KBM-7 (cell line): ENCODE data around the gene C17orf67.

Experiments used
- DNase-seq: peaks from one replicate; pipeline ENCODE4 v3.0.0-alpha.2; 2015
- in situ Hi-C: fragments of 300-500 bp; cut with MboI; formaldehyde crosslinking; loops from 2 replicates; pipeline ENCODE4 v1.14.3; 2020; ENCODE audit warnings: low sequenced_read_pairs, low pct_unique_long_range_greater_than_20kb, mixed read lengths

The C17orf67 gene

DNA sequence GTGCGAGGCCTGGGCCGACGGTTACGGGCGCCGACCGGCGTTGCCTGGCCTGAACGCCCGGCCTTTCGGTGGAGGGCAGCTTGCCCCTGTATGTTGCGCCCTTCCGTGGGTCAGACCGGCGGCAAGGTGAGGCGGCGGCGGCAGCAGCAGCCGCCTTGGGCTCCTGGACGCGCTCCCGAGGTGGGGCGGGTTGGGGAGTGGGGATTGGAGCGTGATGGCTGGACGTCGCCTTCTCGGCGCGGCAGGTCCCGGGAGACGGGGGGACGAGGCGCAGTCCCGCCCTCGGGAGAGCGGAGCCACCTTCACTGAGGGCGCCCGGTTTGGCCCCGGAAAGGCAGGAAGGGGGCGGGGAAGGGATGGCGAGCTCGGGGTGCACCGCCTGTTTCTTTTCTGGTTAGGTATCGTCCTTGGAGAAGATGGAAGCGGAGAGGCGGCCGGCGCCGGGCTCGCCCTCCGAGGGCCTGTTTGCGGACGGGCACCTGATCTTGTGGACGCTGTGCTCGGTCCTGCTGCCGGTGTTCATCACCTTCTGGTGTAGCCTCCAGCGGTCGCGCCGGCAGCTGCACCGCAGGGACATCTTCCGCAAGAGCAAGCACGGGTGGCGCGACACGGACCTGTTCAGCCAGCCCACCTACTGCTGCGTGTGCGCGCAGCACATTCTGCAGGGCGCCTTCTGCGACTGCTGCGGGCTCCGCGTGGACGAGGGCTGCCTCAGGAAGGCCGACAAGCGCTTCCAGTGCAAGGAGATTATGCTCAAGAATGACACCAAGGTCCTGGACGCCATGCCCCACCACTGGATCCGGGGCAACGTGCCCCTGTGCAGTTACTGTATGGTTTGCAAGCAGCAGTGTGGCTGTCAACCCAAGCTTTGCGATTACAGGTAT lies 902 bp upstream of the C17orf67 start:
- DNase-seq: peak; percentile 69
- in situ Hi-C loops: no loop called here

DNA sequence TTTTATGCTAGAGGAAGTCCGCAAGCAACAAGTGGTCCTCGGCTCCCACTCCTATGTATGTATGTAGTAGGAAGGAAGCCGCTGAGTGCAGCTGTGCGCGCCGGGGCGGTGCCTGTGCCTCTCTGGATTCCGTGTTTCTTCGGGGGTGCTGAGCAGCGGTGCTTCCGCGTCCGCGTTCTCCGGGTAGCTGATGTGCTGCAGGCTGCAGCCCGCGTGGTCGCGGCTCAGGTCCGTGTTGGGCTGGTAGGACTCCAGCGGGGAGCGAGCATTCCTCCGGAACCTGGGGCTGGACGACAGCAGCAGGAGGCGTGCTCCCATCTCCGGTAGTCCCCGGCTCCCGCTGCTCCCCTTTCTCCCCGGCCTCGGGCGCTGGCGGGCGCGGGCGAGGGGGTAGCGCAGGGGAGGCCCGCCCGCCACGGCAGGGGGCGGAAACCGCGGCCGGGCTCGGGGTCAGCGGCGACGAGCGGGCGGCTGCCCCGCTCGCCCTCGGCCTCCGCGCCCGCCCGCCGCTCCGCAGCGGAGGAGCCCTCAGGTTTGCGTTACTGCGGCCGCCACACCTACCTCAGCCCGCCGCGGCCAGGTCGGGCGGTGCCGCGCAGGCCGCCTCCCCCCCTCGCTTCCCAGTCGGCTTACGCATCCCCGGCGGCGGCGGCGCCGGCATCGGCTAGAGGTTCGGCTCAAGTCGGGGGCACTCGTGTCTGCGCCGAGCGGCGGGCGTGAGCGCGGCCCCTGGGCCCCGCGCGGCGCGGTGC lies 487 bp downstream of the C17orf67 start:
- peak; percentile 68 for DNase-seq
- in situ Hi-C loops: no loop called here

GRCh38 chr17:56832446-56832845 lies 1.3 kb downstream of the C17orf67 start:
- no peak for DNase-seq
- in situ Hi-C loops: no loop called here

GRCh38 chr17:56831369-56832095 lies 2.2 kb downstream of the C17orf67 start:
- in situ Hi-C loops: no loop called here
- no peak for DNase-seq

DNA sequence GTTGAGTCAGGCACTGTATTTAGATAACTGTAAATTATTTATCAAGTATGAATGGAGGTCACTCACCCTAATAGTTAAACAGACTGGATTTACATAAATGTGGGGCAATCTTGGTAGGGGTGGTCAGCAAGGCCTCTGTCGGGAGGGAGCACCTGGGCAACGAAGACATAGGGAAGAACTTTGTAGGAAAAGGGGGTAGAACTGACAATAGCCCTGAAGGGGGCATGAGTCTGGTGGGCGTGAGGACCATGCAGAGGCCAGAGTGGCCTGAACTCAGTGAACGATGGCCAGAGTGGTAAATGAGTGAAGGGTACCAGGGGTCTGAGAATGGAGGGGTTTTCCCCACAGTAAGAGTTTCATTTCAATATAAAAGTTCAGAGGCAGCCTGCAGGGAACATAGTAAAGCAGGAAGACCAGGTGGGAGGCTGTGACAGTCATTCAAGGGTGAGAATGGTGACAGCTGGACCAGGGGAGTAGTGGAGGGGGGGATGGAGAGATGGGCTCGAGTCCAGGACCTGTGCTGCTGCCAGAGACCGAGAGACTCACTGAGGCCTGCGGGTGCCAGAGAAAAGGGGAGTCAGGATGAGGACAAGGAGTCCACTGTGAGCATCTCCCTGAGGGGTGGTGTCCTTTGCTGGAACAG lies 2.9 kb downstream of the C17orf67 start:
- in situ Hi-C loops: no loop called here

GRCh38 chr17:56826611-56827414 lies 6.9 kb downstream of the C17orf67 start:
- in situ Hi-C loops: no loop called here
- DNase-seq: no peak

More for the DNA sequence above, 2.9 kb downstream of the C17orf67 start:
- no peak for DNase-seq

- in situ Hi-C loops: no loop called here
- no peak for DNase-seq
Measured at GRCh38 chr17:56824503-56824902, 9.2 kb downstream of the C17orf67 start.

- in situ Hi-C loops: no loop called here
- DNase-seq: no peak
Measured at GRCh38 chr17:56823848-56824247, 9.9 kb downstream of the C17orf67 start.

DNA sequence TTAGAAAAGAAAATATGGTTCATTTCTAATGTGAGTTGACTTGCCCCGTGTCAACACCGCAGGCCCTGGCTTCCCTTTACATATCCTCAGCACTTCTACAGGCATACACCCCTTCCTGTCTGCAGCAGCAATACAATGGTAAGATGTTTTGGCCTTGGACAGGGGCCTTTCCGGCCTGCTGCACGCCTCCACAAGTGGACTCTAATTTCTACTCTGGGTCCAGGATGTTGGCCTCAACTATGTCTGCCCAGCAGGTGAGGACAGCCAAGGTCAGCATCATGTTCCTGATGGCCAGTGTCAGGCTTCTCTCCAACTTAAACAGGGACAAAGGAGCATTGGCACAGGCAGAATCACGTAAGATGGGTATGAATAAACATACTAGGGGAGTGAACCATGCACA lies 11.0 kb downstream of the C17orf67 start:
- in situ Hi-C loops: no loop called here
- DNase-seq: no peak

DNA sequence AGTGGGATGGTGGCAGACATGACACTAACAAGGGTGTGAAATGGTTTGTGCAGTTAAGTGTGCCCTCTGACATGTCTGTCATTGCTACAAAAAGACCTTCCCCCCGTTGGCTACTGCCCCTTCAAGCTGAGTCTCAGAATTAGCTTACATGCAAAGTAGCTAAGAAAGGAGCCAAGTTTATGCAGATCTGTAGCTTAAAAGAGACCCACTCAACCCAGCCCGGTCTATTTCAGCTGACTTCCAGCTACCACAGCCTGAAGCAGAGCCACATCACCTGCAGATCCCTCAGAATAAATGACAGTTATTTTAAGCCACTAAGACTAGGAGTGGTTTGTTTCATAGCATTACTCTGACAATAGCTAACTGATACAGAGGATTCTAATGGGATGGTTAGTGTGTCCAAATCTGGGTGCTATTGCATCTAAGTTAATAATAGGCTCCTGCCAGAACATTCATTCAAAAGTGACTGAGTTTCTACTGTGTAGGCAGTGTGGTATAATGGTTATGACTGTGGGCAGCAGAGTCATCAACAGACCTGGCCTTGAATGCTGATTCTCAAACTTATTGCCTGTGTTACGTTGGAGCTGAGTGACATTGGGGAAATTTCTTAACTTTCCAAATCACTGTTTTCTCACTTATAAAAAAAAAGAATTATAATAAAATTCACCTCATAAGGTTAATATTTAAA lies 11.7 kb downstream of the C17orf67 start:
- DNase-seq: no peak
- in situ Hi-C loops: no loop called here

DNA sequence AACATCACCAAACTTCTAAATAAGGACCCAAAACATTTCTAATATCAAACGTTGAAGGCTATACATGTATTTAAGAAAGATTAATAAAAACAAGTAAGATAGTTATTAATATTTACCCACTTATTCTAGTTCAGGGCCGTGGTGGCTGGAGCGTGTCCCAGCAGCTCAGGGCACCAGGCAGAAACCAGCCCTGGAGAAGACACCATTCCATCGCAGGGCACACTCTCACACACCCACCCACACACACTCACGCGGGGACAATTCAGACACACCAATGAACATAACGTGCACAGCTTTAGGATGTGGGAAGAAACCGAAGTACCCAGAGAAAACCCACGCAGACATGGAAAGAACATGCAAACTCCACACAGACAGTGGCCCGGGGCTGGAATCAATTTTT lies 13.5 kb downstream of the C17orf67 start:
- in situ Hi-C loops: no loop called here
- no peak for DNase-seq

- in situ Hi-C loops: no loop called here
Measured at GRCh38 chr17:56819431-56820145, 14.1 kb downstream of the C17orf67 start.

GRCh38 chr17:56819030-56819429 lies 14.7 kb downstream of the C17orf67 start:
- DNase-seq: no peak
- in situ Hi-C loops: no loop called here

More at GRCh38 chr17:56819431-56820145, 14.1 kb downstream of the C17orf67 start:
- DNase-seq: peak; percentile 85

- DNase-seq: no peak
- in situ Hi-C loops: no loop called here
Measured at GRCh38 chr17:56817066-56817465, 16.7 kb downstream of the C17orf67 start.

- DNase-seq: no peak
- in situ Hi-C loops: no loop called here
Measured at GRCh38 chr17:56815711-56816110, 18.0 kb downstream of the C17orf67 start.

GRCh38 chr17:56812901-56813388 lies 20.8 kb downstream of the C17orf67 start:
- DNase-seq: no peak
- in situ Hi-C loops: no loop called here
